GM18858 (cell line): ENCODE data around the gene BTNL9.
"Not testable (repeated sequence)": the region's sequence is repeated elsewhere in the genome, so short reads cannot be mapped to it uniquely, and the experiment has no call there.

Experiments used
- ATAC-seq: cut with Tn5 transposase; IDR thresholded peaks from one replicate; pipeline ENCODE4 v1.9.1; 2021; ENCODE audit not compliant: unreplicated experiment

The BTNL9 gene

GRCh38 chr5:181039931-181040630 is at the start of gene BTNL9:
BTNL9 (plus strand) TSS chr5:181040266; CDS start chr5:181045490, 5,224 bp downstream.
- no peak for ATAC-seq

- ATAC-seq: no peak
Measured at GRCh38 chr5:180990882-180991242, 49.2 kb upstream of the BTNL9 start.

GRCh38 chr5:181001947-181002346 is 38.1 kb upstream of the BTNL9 start:
- no peak for ATAC-seq

- no peak for ATAC-seq
Measured at GRCh38 chr5:181005791-181006190, 34.3 kb upstream of the BTNL9 start.

GRCh38 chr5:181008136-181008535 is 31.9 kb upstream of the BTNL9 start:
- no peak for ATAC-seq

- ATAC-seq: not testable (repeated sequence)
Measured at GRCh38 chr5:181010018-181010417, 30.0 kb upstream of the BTNL9 start.

GRCh38 chr5:181014654-181015053 is 25.4 kb upstream of the BTNL9 start:
- not testable (repeated sequence) for ATAC-seq

GRCh38 chr5:181017448-181017847 is 22.6 kb upstream of the BTNL9 start:
- ATAC-seq: not testable (repeated sequence)

GRCh38 chr5:181020688-181021087 is 19.4 kb upstream of the BTNL9 start:
- ATAC-seq: no peak

GRCh38 chr5:181024245-181025064 is 15.6 kb upstream of the BTNL9 start:
- ATAC-seq: no peak

- ATAC-seq: no peak
Measured at GRCh38 chr5:181027452-181028031, 12.5 kb upstream of the BTNL9 start.

- ATAC-seq: no peak
Measured at GRCh38 chr5:181028032-181028819, 11.8 kb upstream of the BTNL9 start.

- no peak for ATAC-seq
Measured at GRCh38 chr5:181031716-181032115, 8.3 kb upstream of the BTNL9 start.

GRCh38 chr5:181035991-181036815 is 3.9 kb upstream of the BTNL9 start:
- no peak for ATAC-seq

- no peak for ATAC-seq
Measured at GRCh38 chr5:181036816-181037364, 3.2 kb upstream of the BTNL9 start.

- no peak for ATAC-seq
Measured at GRCh38 chr5:181037365-181037861, 2.7 kb upstream of the BTNL9 start.

- no peak for ATAC-seq
Measured at GRCh38 chr5:181039471-181039870, 595 bp upstream of the BTNL9 start.

- ATAC-seq: no peak
Measured at GRCh38 chr5:181040631-181040945, 522 bp downstream of the BTNL9 start.

GRCh38 chr5:181041043-181041442 is 977 bp downstream of the BTNL9 start:
- ATAC-seq: no peak
